Nephron progenitor cell (in vitro differentiated cells): ENCODE measurements around the gene NOX3.
A peak's percentile ranks its signal among the peaks of the same experiment; 100 is the strongest.

ENCODE experiments used
- DNase-seq: peaks from one replicate; pipeline ENCODE4 v3.0.0; 2021
- H3K27ac Mint-ChIP-seq: 2 replicates; pipeline ENCODE4 v1.8.0; 2021; ENCODE audit warnings: mild to moderate bottlenecking, moderate library complexity, mixed read lengths
- H3K27me3 Mint-ChIP-seq: 2 replicates; pipeline ENCODE4 v1.8.0; 2021; ENCODE audit warnings: mild to moderate bottlenecking, low read depth, mixed read lengths; ENCODE audit not compliant: poor library complexity
- H3K36me3 Mint-ChIP-seq: 2 replicates; pipeline ENCODE4 v1.8.0; 2021; ENCODE audit warnings: low read depth, mixed read lengths
- H3K4me1 Mint-ChIP-seq: 2 replicates; pipeline ENCODE4 v1.8.0; 2021; ENCODE audit warnings: mixed read lengths
- H3K4me3 Mint-ChIP-seq: 2 replicates; pipeline ENCODE4 v1.8.0; 2021; ENCODE audit warnings: mild to moderate bottlenecking, moderate library complexity, mixed read lengths
- H3K9me3 Mint-ChIP-seq: 2 replicates; pipeline ENCODE4 v1.8.0; 2021; ENCODE audit warnings: mild to moderate bottlenecking, moderate library complexity, mixed read lengths
- CTCF ChIP-seq: fragments of 200-600 bp; sonication (generic); IDR thresholded peaks from 2 replicates; pipeline ENCODE4 v1.5.0; 2021; ENCODE audit warnings: antibody characterized with exemption

The NOX3 gene

GRCh38 chr6:155406801-155407200 lies 48.8 kb downstream of the NOX3 start:
- Mint-ChIP-seq H3K27ac (no peak overlapping the region), H3K9me3 (peaks cover 3% of the 10 kb centered on the region), H3K4me3 (no peak overlapping the region), H3K4me1 (peaks cover 7% of the 10 kb centered on the region), H3K27me3 (no peaks in the 10 kb centered on the region), H3K36me3 (no peaks in the 10 kb centered on the region)
- TF ChIP-seq CTCF = no peak
- DNase-seq = no peak

GRCh38 chr6:155404937-155405336 lies 50.7 kb downstream of the NOX3 start:
- Mint-ChIP-seq H3K9me3 (peaks cover 3% of the 10 kb centered on the region), H3K27me3 (no peaks in the 10 kb centered on the region), H3K27ac (no peak overlapping the region), H3K36me3 (no peaks in the 10 kb centered on the region), H3K4me3 (no peak overlapping the region), H3K4me1 (peaks cover 20% of the 10 kb centered on the region)
- TF ChIP-seq CTCF = no peak
- no peak for DNase-seq

GRCh38 chr6:155402656-155403304 lies 52.9 kb downstream of the NOX3 start:
- no peak for DNase-seq
- no peak for TF ChIP-seq CTCF
- Mint-ChIP-seq H3K36me3 (no peaks in the 10 kb centered on the region), H3K4me1 (peaks cover 36% of the 10 kb centered on the region), H3K4me3 (no peak overlapping the region), H3K27me3 (peaks cover 5% of the 10 kb centered on the region), H3K9me3 (no peaks in the 10 kb centered on the region), H3K27ac (no peak overlapping the region)

- Mint-ChIP-seq H3K9me3 (no peaks in the 10 kb centered on the region), H3K4me1 (peaks cover 36% of the 10 kb centered on the region), H3K27me3 (peaks cover 5% of the 10 kb centered on the region), H3K27ac (no peak overlapping the region), H3K4me3 (no peak overlapping the region), H3K36me3 (no peaks in the 10 kb centered on the region)
- no peak for TF ChIP-seq CTCF
- no peak for DNase-seq
Measured at GRCh38 chr6:155400654-155400965, 55.0 kb downstream of the NOX3 start.

- no peak for DNase-seq
- H3K4me3 Mint-ChIP-seq = peak overlapping the region; percentile 31
- H3K36me3 Mint-ChIP-seq = no peaks in the 10 kb centered on the region
- peaks cover 5% of the 10 kb centered on the region for H3K27me3 Mint-ChIP-seq
- no peaks in the 10 kb centered on the region for H3K9me3 Mint-ChIP-seq
- peaks cover 36% of the 10 kb centered on the region for H3K4me1 Mint-ChIP-seq
- TF ChIP-seq CTCF = no peak
- H3K27ac Mint-ChIP-seq = peak overlapping the region; percentile 78
Measured at GRCh38 chr6:155399745-155400653, 55.6 kb downstream of the NOX3 start.
